Liver (tissue), 9 donors: ENCODE measurements around the gene PAK1IP1. TPM values are rescaled to one million over a fixed set of nuclear protein-coding genes. Genes with fewer than 3 reads are reported as not detected.
A peak's percentile ranks its signal among the peaks of the same experiment; 100 is the strongest.
"Not testable (repeated sequence)": the region's sequence is repeated elsewhere in the genome, so short reads cannot be mapped to it uniquely, and the experiment has no call there.

Source experiments
- DNase-seq: peaks from one replicate; pipeline ENCODE4 v3.0.0-alpha.2; 2017; ENCODE audit warnings: low spot score
- H3K27ac ChIP-seq, 2 donors: one replicate each; pipeline ENCODE4 v1.7.0; 2013; ENCODE audit warnings: inconsistent platforms in 2 of 2, low read length in 2 of 2, control low read depth in 1 of 2, low read depth in 1 of 2, mild to moderate bottlenecking in 1 of 2
- H3K27me3 ChIP-seq, 4 donors: one replicate each; pipeline versions ENCODE4 v1.6.1 to v1.7.0; 2013; ENCODE audit warnings: low read length in 3 of 4, inconsistent platforms in 1 of 4, mild to moderate bottlenecking in 1 of 4, moderate library complexity in 1 of 4; ENCODE audit not compliant: control insufficient read depth in 4 of 4, insufficient read depth in 4 of 4
- H3K36me3 ChIP-seq, 4 donors: one replicate each; pipeline versions ENCODE4 v1.6.1 to v1.7.0; 2013; ENCODE audit warnings: low read length in 3 of 4, mild to moderate bottlenecking in 3 of 4, low read depth in 1 of 4, moderate library complexity in 1 of 4; ENCODE audit not compliant: control insufficient read depth in 4 of 4, insufficient read depth in 3 of 4
- H3K4me1 ChIP-seq, 4 donors: one replicate each; pipeline versions ENCODE4 v1.6.1 to v1.7.0; 2013; ENCODE audit warnings: low read length in 3 of 4, mild to moderate bottlenecking in 3 of 4, moderate library complexity in 1 of 4; ENCODE audit not compliant: control insufficient read depth in 4 of 4, insufficient read depth in 4 of 4
- H3K4me3 ChIP-seq, 3 donors: one replicate each; pipeline versions ENCODE4 v1.6.1 to v1.7.0; 2013; ENCODE audit warnings: low read length in 3 of 3, control low read depth in 1 of 3, low read depth in 1 of 3, mild to moderate bottlenecking in 1 of 3
- H3K9ac ChIP-seq, 2 donors: one replicate each; pipeline ENCODE4 v1.7.0; 2013; ENCODE audit warnings: low read length in 2 of 2, mild to moderate bottlenecking in 2 of 2, moderate library complexity in 2 of 2, control low read depth in 1 of 2, low read depth in 1 of 2
- H3K9me3 ChIP-seq, 4 donors: one replicate each; pipeline versions ENCODE4 v1.6.1 to v1.7.0; 2013; ENCODE audit warnings: low read length in 3 of 4; ENCODE audit not compliant: control insufficient read depth in 4 of 4
- ATF3 ChIP-seq: IDR thresholded peaks from 2 replicates; pipeline ENCODE4 v1.6.1; 2016; ENCODE audit warnings: antibody characterized with exemption
- CTCF ChIP-seq: fragments of 150-350 bp; IDR thresholded peaks from 2 replicates; pipeline ENCODE4 v1.5.1; 2017; ENCODE audit warnings: improper control_type of control experiment, low read depth, low read length; ENCODE audit not compliant: missing input control
- EGR1 ChIP-seq, 2 donors: IDR thresholded peaks; 2 replicates each; pipeline ENCODE4 v1.6.1; 2016 to 2018; ENCODE audit warnings: antibody characterized with exemption in 2 of 2, low read depth in 2 of 2
- FOXA1 ChIP-seq: IDR thresholded peaks from 2 replicates; pipeline ENCODE4 v1.6.1; 2016; ENCODE audit warnings: antibody characterized with exemption
- GABPA ChIP-seq, 2 donors: IDR thresholded peaks in 1 of 2; conservative IDR thresholded peaks in 1 of 2; 2 replicates each; pipeline ENCODE4 v1.6.1; 2016; ENCODE audit warnings: antibody characterized with exemption in 2 of 2, mild to moderate bottlenecking in 1 of 2, moderate library complexity in 1 of 2
- HNF4A ChIP-seq, 2 donors: conservative IDR thresholded peaks; 2 replicates each; pipeline ENCODE4 v1.6.1; 2016; ENCODE audit warnings: antibody characterized with exemption in 2 of 2, mild to moderate bottlenecking in 2 of 2
- JUND ChIP-seq, 2 donors: IDR thresholded peaks; 2 replicates each; pipeline ENCODE4 v1.6.1; 2016; ENCODE audit warnings: antibody characterized with exemption in 2 of 2
- REST ChIP-seq: IDR thresholded peaks from 2 replicates; pipeline ENCODE4 v1.6.1; 2016; ENCODE audit warnings: antibody characterized with exemption, mild to moderate bottlenecking
- TAF1 ChIP-seq: conservative IDR thresholded peaks from 2 replicates; pipeline ENCODE4 v1.6.1; 2016; ENCODE audit warnings: antibody characterized with exemption, mild to moderate bottlenecking
- YY1 ChIP-seq: IDR thresholded peaks from 2 replicates; pipeline ENCODE4 v1.6.1; 2016; ENCODE audit warnings: antibody characterized with exemption, mild to moderate bottlenecking
- WGBS: extraction: QIAGEN DNeasy Blood & Tissue Kit; methylation state at CpG from one replicate; pipeline ENCODE4 v1.1.7; 2013; 5-methylcytosine and 5-hydroxymethylcytosine counted together
- polyA plus RNA-seq, 2 donors: library from polyadenylated mRNA; stranded (reverse) in 1 of 2; unstranded in 1 of 2; fragments of 200-250 nt in 1 of 2; fragments of >200 nt in 1 of 2; fragmentation: Nextera tagmentation in 1 of 2; extraction: Ambion mirVana in 1 of 2; gene quantifications; one replicate each; pipeline versions ENCODE4 v1.2.1 to v1.2.3, GENCODE V29; 2013 to 2015
- total RNA-seq, 2 donors: library from RNA; depleted of rRNA; stranded (reverse); fragments of >200 nt; gene quantifications; one replicate each; pipeline ENCODE4 v1.2.3, GENCODE V29; 2014
- donor health status: healthy.
- donor health status: healthy.
- donor health status: healthy.
- donor health status: healthy.
- donor health status: healthy.

PAK1IP1 gene
- total and polyA plus RNA-seq, 4 donors: 6.0 to 10.8 (median 7.7) TPM

- peak in 1 of 2 donors; percentile 57 for TF ChIP-seq GABPA (IDR thresholded peaks at IDR 0.05 in 1 of 2, conservative IDR thresholded peaks at IDR 0.05 in 1 of 2)
- TF ChIP-seq REST: no peak
- peak overlapping the region; percentile 50 to 59 for H3K27ac ChIP-seq
- peak; percentile 43 for DNase-seq
- H3K27me3 ChIP-seq: no peaks in the 10 kb centered on the region
- peaks cover 0 to 2% (median 0%) of the 10 kb centered on the region in 4 donors for H3K36me3 ChIP-seq
- H3K4me1 ChIP-seq: peaks cover 2 to 19% (median 14%) of the 10 kb centered on the region in 4 donors
- H3K9me3 ChIP-seq: no peaks in the 10 kb centered on the region
- peak overlapping the region in 1 of 2 donors; percentile 61 for H3K9ac ChIP-seq
- H3K4me3 ChIP-seq: peak overlapping the region; percentile 39 to 65 (median 49)
- WGBS: 41% methylated on average over 49 of the region's 49 CpGs
Measured at GRCh38 chr6:10720265-10720959, 25.6 kb downstream of the PAK1IP1 start.

- H3K27ac ChIP-seq, H3K9ac ChIP-seq, H3K27me3 ChIP-seq, H3K36me3 ChIP-seq, H3K9me3 ChIP-seq, DNase-seq: not testable (repeated sequence)
- H3K4me3 ChIP-seq: peak overlapping the region in 2 of 3 donors; percentile 49 to 65
- H3K4me1 ChIP-seq: peaks cover 2 to 19% (median 14%) of the 10 kb centered on the region in 4 donors
- WGBS: 84% methylated on average over 17 of the region's 17 CpGs
Measured at GRCh38 chr6:10720960-10721849, 26.4 kb downstream of the PAK1IP1 start.

- Histone ChIP-seq H3K4me3 (peak overlapping the region; percentile 20 to 31 (median 30)), H3K9me3 (no peaks in the 10 kb centered on the region), H3K27ac (peak overlapping the region; percentile 20 to 77), H3K27me3 (no peaks in the 10 kb centered on the region), H3K4me1 (peaks cover 2 to 19% (median 14%) of the 10 kb centered on the region in 4 donors), H3K9ac (peak overlapping the region in 1 of 2 donors; percentile 80), H3K36me3 (peaks cover 1 to 9% (median 8%) of the 10 kb centered on the region in 4 donors)
- 89% methylated on average over 11 of the region's 11 CpGs for WGBS
- no peak for DNase-seq
- TF ChIP-seq CTCF (no peak), REST (no peak), HNF4A (conservative IDR thresholded peaks at IDR 0.05) (no peak), FOXA1 (no peak), YY1 (no peak), ATF3 (no peak), TAF1 (no peak), GABPA (IDR thresholded peaks at IDR 0.05 in 1 of 2, conservative IDR thresholded peaks at IDR 0.05 in 1 of 2) (no peak), JUND (IDR thresholded peaks at IDR 0.05) (no peak), EGR1 (IDR thresholded peaks at IDR 0.05; ENCODE audit: low read depth in 2 of 2) (no peak)
Measured at GRCh38 chr6:10721850-10722569, 27.2 kb downstream of the PAK1IP1 start.
